A673 (cell line): ENCODE data around the gene MRTFA.
A peak's percentile ranks its signal among the peaks of the same experiment; 100 is the strongest.

Experiments used
- CTCF ChIP-seq: fragments of 300-800, 200-600 bp; sonication (generic); conservative IDR thresholded peaks from 2 replicates; pipeline ENCODE4 v1.5.1; 2017; ENCODE audit warnings: low read depth, mild to moderate bottlenecking, antibody characterized with exemption, low read length, moderate library complexity, mixed read lengths
- EZH2 ChIP-seq: fragments of 200-600 bp; sonication (generic); IDR thresholded peaks from 2 replicates; pipeline ENCODE4 v1.6.1; 2017; ENCODE audit warnings: borderline replicate concordance, low read depth, mild to moderate bottlenecking, mixed read lengths, antibody characterized with exemption, low read length; ENCODE audit not compliant: poor library complexity, severe bottlenecking

- peak; percentile 94 for TF ChIP-seq CTCF
- no peak for TF ChIP-seq EZH2
Observed at GRCh38 chr22:40487663-40488249, 148.8 kb downstream of the MRTFA start.
